Activated naive CD4-positive, alpha-beta T cell treated with anti-CD3 and anti-CD28 coated beads for 36 hours (primary cell): ENCODE data around the gene SRRM4. TPM values are rescaled to one million over a fixed set of nuclear protein-coding genes. Genes with fewer than 3 reads are reported as not detected.

Experiments
- CTCF ChIA-PET: fragments of 350-600 bp; sonication (Branson Sonifier 250); formaldehyde crosslinking; loops from one replicate; lab custom pipeline; 2021; ENCODE audit warnings: antibody characterized with exemption; lab: Charles Lee
- DNase-seq: peaks from one replicate; pipeline ENCODE4 v3.0.0-alpha.2; 2020
- H3K27ac Mint-ChIP-seq: one replicate; pipeline ENCODE4 v1.8.0; 2021; ENCODE audit warnings: mild to moderate bottlenecking, mixed read lengths
- H3K27me3 Mint-ChIP-seq: one replicate; pipeline ENCODE4 v1.8.0; 2021; ENCODE audit warnings: low read depth, mixed read lengths
- H3K36me3 Mint-ChIP-seq: one replicate; pipeline ENCODE4 v1.8.0; 2021; ENCODE audit warnings: low read depth, mixed read lengths
- H3K4me1 Mint-ChIP-seq: one replicate; pipeline ENCODE4 v1.8.0; 2021; ENCODE audit warnings: low read depth, mixed read lengths
- H3K4me3 Mint-ChIP-seq: one replicate; pipeline ENCODE4 v1.8.0; 2021; ENCODE audit warnings: mild to moderate bottlenecking, moderate library complexity, mixed read lengths
- H3K9me3 Mint-ChIP-seq: one replicate; pipeline ENCODE4 v1.8.0; 2021; ENCODE audit warnings: mixed read lengths
- intact Hi-C: fragments of 100-400 bp; cut with micrococcal nuclease; formaldehyde crosslinking; loops from one replicate; pipeline ENCODE4 v1.15.1; 2023
- total RNA-seq, 2 experiments: library from RNA; stranded (reverse); gene quantifications; one replicate each; pipeline ENCODE4 v1.2.3, GENCODE V29; 2021

The SRRM4 gene
- total RNA-seq, 2 experiments from 2014 or later = not detected

- Mint-ChIP-seq H3K9me3 (no peaks in the 10 kb centered on the region), H3K4me1 (no peaks in the 10 kb centered on the region), H3K27me3 (peaks cover 3% of the 10 kb centered on the region), H3K27ac (no peak overlapping the region), H3K36me3 (no peaks in the 10 kb centered on the region), H3K4me3 (no peak overlapping the region)
- CTCF ChIA-PET = interaction anchor here (0.6 kb wide), 1 partner anchor 789 kb away, joined by 7 read pairs; no protein-coding TSS in a partner anchor
- intact Hi-C loops = no loop called here
- DNase-seq = no peak
Observed at GRCh38 chr12:119181944-119182343, 200.6 kb downstream of the SRRM4 start.

DNA sequence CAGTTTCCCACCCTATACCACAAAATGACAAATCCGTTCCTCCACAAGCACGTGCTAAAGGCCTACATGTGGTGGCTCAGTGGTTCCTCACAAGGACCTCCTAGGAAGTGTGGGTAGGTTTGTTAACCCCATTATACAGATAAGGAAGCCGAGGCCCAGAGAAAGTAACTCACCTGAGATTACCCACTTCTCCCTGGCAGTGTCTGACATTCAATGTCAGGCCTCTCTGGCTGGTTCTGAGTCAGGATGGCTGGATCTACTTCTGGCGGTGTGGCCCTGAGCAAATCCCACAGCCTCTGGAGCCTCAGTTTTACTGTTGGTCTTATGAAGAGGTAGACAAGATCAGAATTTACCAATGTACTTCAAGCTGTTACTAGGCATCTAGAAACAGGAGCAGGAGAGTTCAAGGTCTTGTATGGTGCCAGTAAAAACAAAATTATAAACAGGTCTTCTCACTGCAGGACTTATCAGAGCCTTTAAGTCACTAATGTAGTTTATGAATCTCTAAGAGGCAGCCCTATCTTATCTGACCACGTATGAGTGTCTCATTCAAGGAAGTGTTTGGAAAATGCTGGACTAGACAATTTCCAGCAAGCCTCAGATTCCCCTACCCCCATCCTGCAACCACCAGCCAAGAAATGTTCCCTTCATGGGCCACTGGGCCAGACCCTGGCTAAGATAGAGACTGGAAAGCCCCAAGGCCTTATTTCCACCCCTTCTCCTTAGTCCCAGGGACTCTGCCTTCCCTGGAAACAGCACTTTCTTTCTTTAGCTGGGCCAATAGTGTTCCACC is 201.6 kb downstream of the SRRM4 start:
- H3K4me3 Mint-ChIP-seq = no peak overlapping the region
- no peaks in the 10 kb centered on the region for H3K9me3 Mint-ChIP-seq
- no peak overlapping the region for H3K27ac Mint-ChIP-seq
- no peaks in the 10 kb centered on the region for H3K36me3 Mint-ChIP-seq
- no peaks in the 10 kb centered on the region for H3K4me1 Mint-ChIP-seq
- peaks cover 2% of the 10 kb centered on the region for H3K27me3 Mint-ChIP-seq
- CTCF ChIA-PET = interaction anchor here (0.6 kb wide), 1 partner anchor 790 kb away, joined by 7 read pairs; no protein-coding TSS in a partner anchor
- DNase-seq = no peak
- intact Hi-C loops = no loop called here

DNA sequence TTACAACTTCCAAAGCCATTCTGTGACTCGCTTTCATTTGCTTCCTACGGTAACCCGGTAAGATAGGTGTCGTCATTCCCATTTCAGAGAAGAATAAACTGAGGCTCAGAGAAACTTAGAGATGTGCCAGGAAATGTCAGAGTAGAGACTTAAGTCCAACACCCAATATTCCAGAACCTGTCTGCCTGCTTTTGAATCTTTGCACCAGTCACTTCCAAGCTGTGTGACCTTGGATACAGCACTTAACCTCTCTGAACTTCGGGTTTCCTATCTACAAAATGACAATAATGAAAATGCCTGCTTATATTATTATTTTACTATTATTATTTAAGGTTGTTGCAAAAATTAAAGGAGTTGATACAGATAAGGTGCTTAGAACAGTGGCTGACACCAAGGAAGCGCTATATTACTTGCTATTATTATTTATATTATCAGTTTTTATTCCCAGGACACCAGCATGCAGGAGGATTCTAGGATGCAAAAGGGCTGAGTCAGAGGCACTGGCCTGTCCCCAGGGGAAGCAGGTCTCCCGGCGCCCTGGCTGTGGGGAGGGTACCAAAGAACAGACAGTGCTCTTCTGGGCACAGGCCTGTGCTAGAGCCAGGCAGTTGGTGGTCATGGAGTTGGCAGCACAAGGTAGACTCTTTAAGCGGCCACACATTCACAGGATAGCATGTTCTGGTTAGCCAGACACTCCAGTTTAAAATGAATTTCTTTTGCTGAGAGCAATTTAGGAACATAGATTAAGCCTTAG is 202.8 kb downstream of the SRRM4 start:
- Mint-ChIP-seq H3K4me3 (no peak overlapping the region), H3K36me3 (no peaks in the 10 kb centered on the region), H3K27ac (no peak overlapping the region), H3K27me3 (no peaks in the 10 kb centered on the region), H3K9me3 (no peaks in the 10 kb centered on the region), H3K4me1 (no peaks in the 10 kb centered on the region)
- CTCF ChIA-PET = no interaction called here
- intact Hi-C loops = no loop called here
- DNase-seq = no peak

GRCh38 chr12:119195256-119195655 is 213.9 kb downstream of the SRRM4 start:
- H3K4me1 Mint-ChIP-seq = no peaks in the 10 kb centered on the region
- intact Hi-C loops = no loop called here
- no peaks in the 10 kb centered on the region for H3K36me3 Mint-ChIP-seq
- H3K9me3 Mint-ChIP-seq = peaks cover 1% of the 10 kb centered on the region
- H3K27me3 Mint-ChIP-seq = no peaks in the 10 kb centered on the region
- H3K4me3 Mint-ChIP-seq = no peak overlapping the region
- DNase-seq = no peak
- CTCF ChIA-PET = no interaction called here
- no peak overlapping the region for H3K27ac Mint-ChIP-seq

GRCh38 chr12:119198440-119198839 is 217.1 kb downstream of the SRRM4 start:
- Mint-ChIP-seq H3K36me3 (no peaks in the 10 kb centered on the region), H3K9me3 (peaks cover 1% of the 10 kb centered on the region), H3K4me3 (no peak overlapping the region), H3K27ac (no peak overlapping the region), H3K4me1 (no peaks in the 10 kb centered on the region), H3K27me3 (no peaks in the 10 kb centered on the region)
- intact Hi-C loops = no loop called here
- CTCF ChIA-PET = no interaction called here
- no peak for DNase-seq

DNA sequence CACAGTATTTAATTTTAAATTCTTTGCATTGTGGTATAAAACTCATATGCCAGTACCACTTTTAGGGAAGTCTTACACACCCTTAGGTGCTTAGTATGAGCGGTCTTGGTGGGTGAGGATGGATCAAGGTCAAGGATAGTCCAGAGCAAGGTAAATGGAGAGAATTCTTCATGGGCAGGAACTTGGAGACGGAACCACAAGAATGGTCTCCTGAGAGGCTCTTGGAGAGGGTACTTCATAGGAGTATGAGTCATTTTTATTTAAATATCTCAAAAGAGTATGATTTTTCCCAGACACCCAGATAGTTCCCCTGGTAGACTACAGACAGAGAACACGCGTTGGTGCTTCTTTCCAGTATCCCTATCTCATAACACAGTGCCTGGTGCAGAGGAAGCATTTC is 219.3 kb downstream of the SRRM4 start:
- intact Hi-C loops = no loop called here
- Mint-ChIP-seq H3K36me3 (no peaks in the 10 kb centered on the region), H3K4me3 (no peak overlapping the region), H3K27me3 (no peaks in the 10 kb centered on the region), H3K9me3 (no peaks in the 10 kb centered on the region), H3K27ac (no peak overlapping the region), H3K4me1 (no peaks in the 10 kb centered on the region)
- no peak for DNase-seq
- CTCF ChIA-PET = no interaction called here

DNA sequence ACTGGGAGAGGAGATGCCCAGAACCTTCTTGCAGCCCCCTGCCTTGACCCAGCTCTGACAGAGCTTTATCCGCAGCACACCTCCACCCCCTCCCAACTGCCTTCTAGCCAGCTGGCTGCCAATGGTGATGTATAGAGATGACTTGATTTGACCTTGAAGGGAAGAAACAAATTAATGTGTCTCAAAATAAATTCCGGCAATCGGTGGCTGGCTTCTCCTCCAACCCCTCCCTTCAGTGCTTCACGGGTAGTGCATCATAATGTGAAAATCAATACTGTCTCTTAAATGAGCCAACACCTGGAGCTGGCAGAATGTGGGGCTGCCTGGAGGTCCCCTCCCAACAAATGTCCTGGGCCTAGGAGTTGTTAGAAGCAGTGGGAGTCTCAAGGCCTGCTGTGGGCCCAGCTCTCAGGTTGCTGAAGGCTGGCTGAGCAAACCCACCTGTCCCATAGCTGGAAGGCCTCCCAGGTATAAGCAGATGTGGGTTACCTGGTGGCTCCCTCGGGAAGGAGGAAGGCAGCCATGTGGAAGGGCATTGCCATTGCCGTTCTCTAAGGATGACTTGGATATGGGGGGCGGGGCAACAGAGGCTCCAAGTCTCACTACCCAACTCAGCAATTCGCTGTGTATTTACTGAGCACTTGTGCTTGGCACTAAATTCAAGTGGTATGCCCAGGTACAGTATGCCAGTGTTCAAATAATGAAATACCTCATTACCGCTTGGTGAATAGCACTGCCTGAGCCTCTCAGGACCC is 220.6 kb downstream of the SRRM4 start:
- CTCF ChIA-PET = no interaction called here
- Mint-ChIP-seq H3K36me3 (no peaks in the 10 kb centered on the region), H3K4me3 (no peak overlapping the region)

DNA sequence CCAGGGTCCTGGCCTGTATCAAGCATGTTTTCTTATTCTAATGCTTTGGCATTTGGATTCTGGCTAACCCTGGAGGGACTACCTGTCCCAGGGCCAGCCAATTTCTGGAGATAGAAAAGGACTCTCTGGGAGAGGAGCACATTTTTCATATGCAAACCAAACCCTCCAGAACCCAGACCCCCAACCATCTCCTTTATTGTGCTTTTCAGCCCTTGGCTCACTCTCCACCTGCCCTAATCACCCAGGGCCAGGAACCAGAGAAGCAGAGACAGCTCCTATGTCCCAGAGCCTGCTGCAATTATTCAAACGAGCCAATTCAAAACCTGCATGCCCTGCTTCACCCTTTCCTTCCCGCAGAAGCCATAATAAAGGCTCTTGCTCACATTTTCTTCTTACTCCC is 221.2 kb downstream of the SRRM4 start:
- Mint-ChIP-seq H3K36me3 (no peaks in the 10 kb centered on the region), H3K27me3 (no peaks in the 10 kb centered on the region), H3K4me1 (no peaks in the 10 kb centered on the region), H3K27ac (no peak overlapping the region), H3K9me3 (no peaks in the 10 kb centered on the region), H3K4me3 (no peak overlapping the region)
- DNase-seq = no peak
- CTCF ChIA-PET = no interaction called here
- intact Hi-C loops = no loop called here

More for the DNA sequence above, 220.6 kb downstream of the SRRM4 start:
- no peaks in the 10 kb centered on the region for H3K4me1 Mint-ChIP-seq
- H3K27ac Mint-ChIP-seq = no peak overlapping the region
- no peak for DNase-seq
- intact Hi-C loops = no loop called here
- no peaks in the 10 kb centered on the region for H3K9me3 Mint-ChIP-seq
- no peaks in the 10 kb centered on the region for H3K27me3 Mint-ChIP-seq

DNA sequence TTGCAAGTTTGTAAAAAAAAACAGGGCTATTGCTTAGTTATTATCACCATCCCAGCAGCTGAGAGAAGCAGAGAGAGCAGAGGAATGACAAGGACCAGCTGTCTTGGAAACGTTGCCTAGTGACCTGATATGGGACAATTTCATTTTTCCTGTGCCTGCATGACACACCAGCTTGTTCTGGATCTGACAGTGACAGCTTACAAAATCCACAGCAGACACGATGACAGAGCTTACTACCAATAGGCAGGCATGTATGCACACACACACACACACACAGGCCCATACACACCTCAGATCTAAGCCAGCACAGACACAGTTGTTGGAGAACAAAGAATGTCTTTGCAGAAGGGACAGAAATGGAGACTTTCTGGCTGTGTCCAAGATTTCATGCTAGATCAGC is 222.8 kb downstream of the SRRM4 start:
- Mint-ChIP-seq H3K4me1 (no peaks in the 10 kb centered on the region), H3K9me3 (no peaks in the 10 kb centered on the region), H3K4me3 (no peak overlapping the region), H3K36me3 (no peaks in the 10 kb centered on the region), H3K27me3 (no peaks in the 10 kb centered on the region), H3K27ac (no peak overlapping the region)
- DNase-seq = no peak
- CTCF ChIA-PET = interaction anchor here (1.1 kb wide), 1 partner anchor 9 kb away, joined by 3 read pairs; no protein-coding TSS in a partner anchor
- intact Hi-C loops = no loop called here

GRCh38 chr12:119204671-119205285 is 223.4 kb downstream of the SRRM4 start:
- CTCF ChIA-PET = no interaction called here
- no peaks in the 10 kb centered on the region for H3K4me1 Mint-ChIP-seq
- H3K4me3 Mint-ChIP-seq = no peak overlapping the region
- peaks cover 2% of the 10 kb centered on the region for H3K27me3 Mint-ChIP-seq
- intact Hi-C loops = no loop called here
- no peak for DNase-seq
- H3K36me3 Mint-ChIP-seq = no peaks in the 10 kb centered on the region
- no peaks in the 10 kb centered on the region for H3K9me3 Mint-ChIP-seq
- no peak overlapping the region for H3K27ac Mint-ChIP-seq

- intact Hi-C loops = no loop called here
- no peak for DNase-seq
- Mint-ChIP-seq H3K4me1 (no peaks in the 10 kb centered on the region), H3K27me3 (peaks cover 2% of the 10 kb centered on the region), H3K27ac (no peak overlapping the region), H3K4me3 (no peak overlapping the region), H3K36me3 (no peaks in the 10 kb centered on the region), H3K9me3 (no peaks in the 10 kb centered on the region)
- CTCF ChIA-PET = interaction anchor here (0.5 kb wide), 1 partner anchor 819 kb away, joined by 3 read pairs; no protein-coding TSS in a partner anchor
Observed at GRCh38 chr12:119206348-119207062, 225.2 kb downstream of the SRRM4 start.
